Naive thymus-derived CD8-positive, alpha-beta T cell (primary cell): ENCODE measurements around the gene LRCH1. TPM values are rescaled to one million over a fixed set of nuclear protein-coding genes. Genes with fewer than 3 reads are reported as not detected.
A peak's percentile ranks its signal among the peaks of the same experiment; 100 is the strongest.

Source experiments
- ATAC-seq, 2 donors: fragments of 150-1000 bp; cut with Tn5 transposase in 1 of 2; sonication (Bioruptor Pico), chemical (Tn5 transposase) in 1 of 2; 1 replicate in 1 of 2; 2 replicates in 1 of 2; pipeline ENCODE4 v1.10.0; 2021; ENCODE audit warnings: mild to moderate bottlenecking in 2 of 2, moderate library complexity in 2 of 2
- POLR2A ChIA-PET: fragments of 350-600 bp; sonication (Branson Sonifier 250); formaldehyde crosslinking; loops from one replicate; lab custom pipeline; 2021; ENCODE audit warnings: antibody characterized with exemption; lab: Charles Lee
- DNase-seq, 10 donors: peaks; one replicate each; pipeline versions ENCODE4 v3.0.0 to v3.0.0-alpha.2; 2020 to 2022
- H3K27ac Mint-ChIP-seq, 10 donors: one replicate each; pipeline ENCODE4 v1.8.0; 2020 to 2022; ENCODE audit warnings: mild to moderate bottlenecking in 10 of 10, mixed read lengths in 10 of 10, moderate library complexity in 4 of 10, inconsistent platforms in 1 of 10
- H3K27me3 Mint-ChIP-seq, 5 donors: one replicate each; pipeline ENCODE4 v1.8.0; 2021 to 2022; ENCODE audit warnings: mixed read lengths in 5 of 5
- H3K36me3 Mint-ChIP-seq, 3 donors: one replicate each; pipeline ENCODE4 v1.8.0; 2020 to 2022; ENCODE audit warnings: mixed read lengths in 3 of 3, mild to moderate bottlenecking in 2 of 3, inconsistent platforms in 1 of 3
- H3K4me1 Mint-ChIP-seq, 4 donors: one replicate each; pipeline ENCODE4 v1.8.0; 2021 to 2022; ENCODE audit warnings: mixed read lengths in 4 of 4
- H3K4me3 Mint-ChIP-seq, 10 donors: one replicate each; pipeline ENCODE4 v1.8.0; 2020 to 2022; ENCODE audit warnings: mild to moderate bottlenecking in 10 of 10, mixed read lengths in 10 of 10, moderate library complexity in 6 of 10, inconsistent platforms in 1 of 10
- H3K9me3 Mint-ChIP-seq, 9 donors: one replicate each; pipeline ENCODE4 v1.8.0; 2020 to 2022; ENCODE audit warnings: mixed read lengths in 9 of 9, mild to moderate bottlenecking in 3 of 9, inconsistent platforms in 1 of 9, moderate library complexity in 1 of 9
- polyA plus RNA-seq, 3 donors: library from polyadenylated mRNA; unstranded; fragments of 300-500 nt; fragmentation: Illumina TruSeq; gene quantifications; one replicate each; pipeline ENCODE4 v1.2.3, GENCODE V29; 2021
- total RNA-seq, 8 experiments: library from RNA in 2 of 8; stranded (reverse) in 2 of 8; gene quantifications; one replicate each; pipeline ENCODE4 v1.2.3 and lab custom pipeline; 2021 to 2026

Gene LRCH1
- total and polyA plus RNA-seq, 5 experiments from 2014 or later = 1.3 to 17.1 (median 3.8) TPM

- Mint-ChIP-seq H3K36me3 (peaks cover 0 to 2% (median 1%) of the 10 kb centered on the region in 3 donors), H3K27me3 (no peaks in the 10 kb centered on the region), H3K27ac (peak overlapping the region in 2 of 10 donors; percentile 7 to 32), H3K4me1 (peaks cover 28 to 81% (median 72%) of the 10 kb centered on the region in 4 donors), H3K9me3 (no peaks in the 10 kb centered on the region), H3K4me3 (no peak overlapping the region)
- no peak for DNase-seq
- POLR2A ChIA-PET = no interaction called here
- ATAC-seq = no peak
Observed at GRCh38 chr13:46627462-46627861, 74.5 kb downstream of the LRCH1 start.

- H3K4me3 Mint-ChIP-seq = no peak overlapping the region
- DNase-seq (no peak), ATAC-seq (no peak)
- peaks cover 28 to 82% (median 71%) of the 10 kb centered on the region in 4 donors for H3K4me1 Mint-ChIP-seq
- no peaks in the 10 kb centered on the region for H3K27me3 Mint-ChIP-seq
- H3K9me3 Mint-ChIP-seq = no peaks in the 10 kb centered on the region
- POLR2A ChIA-PET = no interaction called here
- H3K27ac Mint-ChIP-seq = peak overlapping the region in 4 of 10 donors; percentile 20 to 60 (median 38)
- H3K36me3 Mint-ChIP-seq = peaks cover 0 to 5% (median 2%) of the 10 kb centered on the region in 3 donors
Observed at GRCh38 chr13:46628622-46629365, 75.8 kb downstream of the LRCH1 start.

GRCh38 chr13:46629811-46630413, 76.9 kb downstream of the LRCH1 start:
- Mint-ChIP-seq H3K4me1 (peaks cover 29 to 80% (median 68%) of the 10 kb centered on the region in 4 donors), H3K27me3 (no peaks in the 10 kb centered on the region), H3K36me3 (peaks cover 0 to 5% (median 2%) of the 10 kb centered on the region in 3 donors), H3K4me3 (peak overlapping the region in 1 of 10 donors; percentile 49), H3K27ac (peak overlapping the region in 9 of 10 donors; percentile 20 to 90 (median 55)), H3K9me3 (no peaks in the 10 kb centered on the region)
- ATAC-seq = no peak
- no peak for DNase-seq
- POLR2A ChIA-PET = no interaction called here

- Mint-ChIP-seq H3K36me3 (peaks cover 0 to 5% (median 3%) of the 10 kb centered on the region in 3 donors), H3K4me1 (peaks cover 24 to 73% (median 63%) of the 10 kb centered on the region in 4 donors), H3K9me3 (no peaks in the 10 kb centered on the region), H3K27ac (peak overlapping the region in 9 of 10 donors; percentile 12 to 67 (median 43)), H3K4me3 (peak overlapping the region in 4 of 10 donors; percentile 10 to 49 (median 27)), H3K27me3 (no peaks in the 10 kb centered on the region)
- ATAC-seq (peak in 1 of 2 donors; percentile 12), DNase-seq (no peak)
- POLR2A ChIA-PET = no interaction called here
Observed at GRCh38 chr13:46630431-46631178, 77.6 kb downstream of the LRCH1 start.

- no peak for ATAC-seq
- H3K27ac Mint-ChIP-seq = peak overlapping the region in 7 of 10 donors; percentile 20 to 67 (median 45)
- POLR2A ChIA-PET = no interaction called here
Observed at GRCh38 chr13:46631179-46631542, 78.2 kb downstream of the LRCH1 start.

GRCh38 chr13:46632176-46632575, 79.2 kb downstream of the LRCH1 start:
- Mint-ChIP-seq H3K4me1 (peaks cover 30 to 68% (median 59%) of the 10 kb centered on the region in 4 donors), H3K27me3 (no peaks in the 10 kb centered on the region), H3K4me3 (no peak overlapping the region), H3K9me3 (no peaks in the 10 kb centered on the region), H3K36me3 (peaks cover 0 to 12% (median 7%) of the 10 kb centered on the region in 3 donors), H3K27ac (peak overlapping the region in 1 of 10 donors; percentile 25)
- no peak for ATAC-seq
- POLR2A ChIA-PET = no interaction called here
- no peak for DNase-seq

More at GRCh38 chr13:46631179-46631542, 78.2 kb downstream of the LRCH1 start:
- peaks cover 0 to 5% (median 5%) of the 10 kb centered on the region in 3 donors for H3K36me3 Mint-ChIP-seq
- no peaks in the 10 kb centered on the region for H3K27me3 Mint-ChIP-seq
- H3K9me3 Mint-ChIP-seq = no peaks in the 10 kb centered on the region
- no peak for DNase-seq
- H3K4me1 Mint-ChIP-seq = peaks cover 26 to 70% (median 58%) of the 10 kb centered on the region in 4 donors
- H3K4me3 Mint-ChIP-seq = peak overlapping the region in 3 of 10 donors; percentile 14 to 30 (median 24)

GRCh38 chr13:46633416-46633815, 80.4 kb downstream of the LRCH1 start:
- Mint-ChIP-seq H3K4me1 (peaks cover 33 to 57% (median 54%) of the 10 kb centered on the region in 4 donors), H3K27ac (no peak overlapping the region), H3K9me3 (no peaks in the 10 kb centered on the region), H3K36me3 (peaks cover 0 to 13% (median 7%) of the 10 kb centered on the region in 3 donors), H3K4me3 (no peak overlapping the region), H3K27me3 (no peaks in the 10 kb centered on the region)
- POLR2A ChIA-PET = no interaction called here
- ATAC-seq (no peak), DNase-seq (no peak)

GRCh38 chr13:46636451-46636850, 83.5 kb downstream of the LRCH1 start:
- Mint-ChIP-seq H3K4me1 (peaks cover 33 to 59% (median 47%) of the 10 kb centered on the region in 4 donors), H3K4me3 (no peak overlapping the region), H3K9me3 (no peaks in the 10 kb centered on the region), H3K36me3 (peaks cover 0 to 11% (median 7%) of the 10 kb centered on the region in 3 donors), H3K27ac (no peak overlapping the region), H3K27me3 (no peaks in the 10 kb centered on the region)
- POLR2A ChIA-PET = no interaction called here
- ATAC-seq (no peak), DNase-seq (no peak)

- Mint-ChIP-seq H3K4me1 (peaks cover 38 to 60% (median 49%) of the 10 kb centered on the region in 4 donors), H3K9me3 (no peaks in the 10 kb centered on the region), H3K27me3 (no peaks in the 10 kb centered on the region), H3K27ac (peak overlapping the region in 2 of 10 donors; percentile 33 to 68), H3K36me3 (peaks cover 0 to 11% (median 7%) of the 10 kb centered on the region in 3 donors), H3K4me3 (peak overlapping the region in 1 of 10 donors; percentile 4)
- ATAC-seq (no peak), DNase-seq (no peak)
- POLR2A ChIA-PET = no interaction called here
Observed at GRCh38 chr13:46637213-46637612, 84.2 kb downstream of the LRCH1 start.

GRCh38 chr13:46638262-46638661, 85.3 kb downstream of the LRCH1 start:
- Mint-ChIP-seq H3K4me1 (peaks cover 41 to 61% (median 55%) of the 10 kb centered on the region in 4 donors), H3K27me3 (no peaks in the 10 kb centered on the region), H3K36me3 (peaks cover 0 to 11% (median 7%) of the 10 kb centered on the region in 3 donors), H3K9me3 (no peaks in the 10 kb centered on the region), H3K27ac (no peak overlapping the region), H3K4me3 (no peak overlapping the region)
- DNase-seq (no peak), ATAC-seq (no peak)
- POLR2A ChIA-PET = no interaction called here

- DNase-seq (no peak), ATAC-seq (no peak)
- Mint-ChIP-seq H3K27ac (peak overlapping the region in 2 of 10 donors; percentile 37 to 66), H3K4me1 (peaks cover 46 to 64% (median 55%) of the 10 kb centered on the region in 4 donors), H3K9me3 (no peaks in the 10 kb centered on the region), H3K36me3 (peaks cover 0 to 8% (median 7%) of the 10 kb centered on the region in 3 donors), H3K27me3 (no peaks in the 10 kb centered on the region), H3K4me3 (no peak overlapping the region)
- POLR2A ChIA-PET = no interaction called here
Observed at GRCh38 chr13:46639033-46639981, 86.3 kb downstream of the LRCH1 start.
